ELF-1 (cell line): ENCODE data around the gene CLINT1.

Source experiments
- DNase-seq: peaks from one replicate; pipeline ENCODE4 v3.0.0-alpha.2; 2016; ENCODE audit warnings: low read depth, low spot score

The CLINT1 gene

GRCh38 chr5:157820593-157821252 lies 38.2 kb downstream of the CLINT1 start:
- no peak for DNase-seq

- DNase-seq = no peak
Observed at GRCh38 chr5:157819502-157820115, 39.3 kb downstream of the CLINT1 start.

GRCh38 chr5:157818368-157818767 lies 40.6 kb downstream of the CLINT1 start:
- no peak for DNase-seq

- DNase-seq = no peak
Observed at GRCh38 chr5:157817928-157818327, 41.0 kb downstream of the CLINT1 start.

GRCh38 chr5:157817387-157817702 lies 41.6 kb downstream of the CLINT1 start:
- no peak for DNase-seq

- DNase-seq = no peak
Observed at GRCh38 chr5:157816682-157817386, 42.1 kb downstream of the CLINT1 start.

- DNase-seq = no peak
Observed at GRCh38 chr5:157812086-157812485, 46.9 kb downstream of the CLINT1 start.

- no peak for DNase-seq
Observed at GRCh38 chr5:157808043-157808442, 50.9 kb downstream of the CLINT1 start.

GRCh38 chr5:157802736-157803135 lies 56.2 kb downstream of the CLINT1 start:
- no peak for DNase-seq

GRCh38 chr5:157800137-157800536 lies 58.8 kb downstream of the CLINT1 start:
- no peak for DNase-seq

GRCh38 chr5:157799578-157799977 lies 59.4 kb downstream of the CLINT1 start:
- no peak for DNase-seq

GRCh38 chr5:157793301-157793700 lies 65.6 kb downstream of the CLINT1 start:
- no peak for DNase-seq

GRCh38 chr5:157785801-157786200 lies 73.1 kb downstream of the CLINT1 start:
- no peak for DNase-seq

- no peak for DNase-seq
Observed at GRCh38 chr5:157779221-157779620, 79.7 kb downstream of the CLINT1 start.

- no peak for DNase-seq
Observed at GRCh38 chr5:157778121-157778805, 80.7 kb downstream of the CLINT1 start.

- no peak for DNase-seq
Observed at GRCh38 chr5:157772127-157772526, 86.8 kb downstream of the CLINT1 start.

- no peak for DNase-seq
Observed at GRCh38 chr5:157770665-157771064, 88.3 kb downstream of the CLINT1 start.

- DNase-seq = no peak
Observed at GRCh38 chr5:157767689-157768088, 91.3 kb downstream of the CLINT1 start.

GRCh38 chr5:157766902-157767301 lies 92.0 kb downstream of the CLINT1 start:
- DNase-seq = no peak

- DNase-seq = no peak
Observed at GRCh38 chr5:157766442-157766841, 92.5 kb downstream of the CLINT1 start.

GRCh38 chr5:157764531-157764930 lies 94.4 kb downstream of the CLINT1 start:
- no peak for DNase-seq
